HG03457 (cell line): ENCODE measurements around the gene LDAH.
A peak's percentile ranks its signal among the peaks of the same experiment; 100 is the strongest.

Source experiments
- ATAC-seq: cut with Tn5 transposase; IDR thresholded peaks from one replicate; pipeline ENCODE4 v1.9.1; 2021; ENCODE audit warnings: moderate number of reproducible peaks; ENCODE audit not compliant: unreplicated experiment

The LDAH gene

GRCh38 chr2:20641123-20641985, 181.5 kb downstream of the LDAH start:
- no peak for ATAC-seq

GRCh38 chr2:20640411-20641122, 182.3 kb downstream of the LDAH start:
- ATAC-seq = no peak

- no peak for ATAC-seq
Measured at GRCh38 chr2:20638646-20639430, 184.1 kb downstream of the LDAH start.

- no peak for ATAC-seq
Measured at GRCh38 chr2:20638014-20638413, 184.9 kb downstream of the LDAH start.

- ATAC-seq = no peak
Measured at GRCh38 chr2:20637147-20637546, 185.8 kb downstream of the LDAH start.

GRCh38 chr2:20635675-20636584, 187.0 kb downstream of the LDAH start:
- ATAC-seq = peak; percentile 77

GRCh38 chr2:20635113-20635510, 187.8 kb downstream of the LDAH start:
- ATAC-seq = no peak

- ATAC-seq = no peak
Measured at GRCh38 chr2:20634507-20635112, 188.3 kb downstream of the LDAH start.
